GM21619 (cell line): ENCODE results near the gene CDH20.
"Not testable (repeated sequence)": the region's sequence is repeated elsewhere in the genome, so short reads cannot be mapped to it uniquely, and the experiment has no call there.

Source experiments
- ATAC-seq: cut with Tn5 transposase; IDR thresholded peaks from one replicate; pipeline ENCODE4 v1.9.1; 2021; ENCODE audit not compliant: unreplicated experiment

The CDH20 gene

GRCh38 chr18:61340148-61340547 is 6.9 kb downstream of the CDH20 start:
- ATAC-seq = no peak

GRCh38 chr18:61348230-61348629 is 15.0 kb downstream of the CDH20 start:
- no peak for ATAC-seq

GRCh38 chr18:61350578-61350977 is 17.3 kb downstream of the CDH20 start:
- ATAC-seq = no peak

- ATAC-seq = no peak
These were observed 18.8 kb downstream of the CDH20 start for GRCh38 chr18:61352059-61352458.

- no peak for ATAC-seq
These were observed 19.4 kb downstream of the CDH20 start for GRCh38 chr18:61352611-61353010.

DNA sequence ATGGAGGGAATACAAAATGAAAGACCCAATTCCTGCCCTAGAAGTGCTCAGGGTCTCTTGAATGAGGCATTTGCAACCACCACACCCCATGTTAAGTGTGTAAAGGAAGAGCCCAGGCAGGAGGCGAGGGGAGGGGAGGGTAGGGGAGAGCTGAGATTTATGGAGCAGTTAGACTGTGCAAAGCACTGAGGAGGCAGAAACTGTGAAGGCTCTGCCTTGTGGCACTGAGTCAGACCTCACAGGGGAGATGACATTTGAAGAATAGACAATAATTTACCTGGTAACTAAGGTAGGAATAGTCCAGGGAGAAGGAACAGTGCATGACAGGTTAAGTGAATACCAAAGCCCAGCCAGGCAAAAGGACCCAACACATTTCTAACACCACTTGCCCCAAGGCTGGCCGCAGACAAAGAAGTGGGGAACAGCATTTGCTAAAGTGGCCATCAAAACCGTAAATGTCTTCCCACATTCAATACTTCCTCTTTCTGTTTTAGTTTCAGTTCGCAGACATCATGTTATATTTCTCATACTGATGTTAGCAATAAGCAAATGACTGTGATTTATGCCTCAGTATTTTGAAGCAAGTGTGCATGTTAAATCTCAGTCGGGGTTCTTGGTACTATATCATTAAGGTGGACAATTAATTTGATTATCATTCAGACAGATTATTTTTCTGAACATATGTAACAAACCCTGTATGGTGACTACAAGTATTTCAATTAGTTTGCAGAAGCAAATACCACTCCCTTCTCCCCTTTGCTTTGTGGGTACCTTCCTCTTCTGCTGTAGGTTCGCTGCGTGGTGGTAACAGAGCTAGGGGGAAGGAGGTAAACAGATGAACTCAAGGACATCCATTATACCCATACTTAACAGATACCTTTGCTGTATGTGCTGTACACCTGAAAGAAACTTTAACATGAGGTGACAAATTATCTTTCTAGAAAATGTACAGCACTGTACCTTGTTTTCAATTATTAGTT is 27.5 kb downstream of the CDH20 start:
- peak; percentile 94 for ATAC-seq

- ATAC-seq = no peak
These were observed 29.3 kb downstream of the CDH20 start for GRCh38 chr18:61362511-61362910.

DNA sequence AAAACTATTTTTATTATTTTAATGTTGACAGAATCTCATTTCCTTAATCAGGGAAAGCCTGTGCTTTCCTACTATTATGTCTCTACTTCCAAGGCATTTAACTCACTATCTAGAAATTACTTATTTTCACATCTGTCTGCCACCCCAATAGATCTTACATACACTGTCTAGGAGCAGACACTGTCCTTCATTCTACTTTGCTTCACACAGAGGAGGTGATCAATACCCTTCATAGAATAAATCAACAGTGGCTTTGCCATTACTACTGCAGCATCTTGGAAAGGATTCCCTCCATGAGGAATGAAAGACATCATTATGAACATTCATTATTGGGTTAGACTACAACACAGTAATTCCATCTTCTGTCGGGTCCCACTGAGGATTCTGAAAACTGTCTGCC is 31.7 kb downstream of the CDH20 start:
- ATAC-seq = no peak

- ATAC-seq = no peak
These were observed 34.8 kb downstream of the CDH20 start for GRCh38 chr18:61368001-61368400.

DNA sequence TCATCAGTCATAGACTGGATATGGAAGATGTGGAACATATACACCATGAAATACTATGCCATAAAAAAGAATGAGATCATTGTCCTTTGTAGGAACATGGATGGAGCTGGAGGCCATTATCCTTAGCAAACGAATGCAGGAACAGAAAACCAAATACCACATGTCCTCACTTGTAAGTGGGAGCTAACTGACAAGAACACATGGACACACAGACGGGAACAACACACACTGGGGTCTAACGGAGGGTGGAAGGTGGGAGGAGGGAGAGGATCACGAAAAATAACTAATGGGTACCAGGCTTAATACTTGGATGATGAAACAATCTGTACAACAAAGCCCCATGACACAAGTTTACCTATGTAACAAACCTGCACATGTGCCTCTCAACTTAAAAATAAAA is 36.4 kb downstream of the CDH20 start:
- ATAC-seq = not testable (repeated sequence)

DNA sequence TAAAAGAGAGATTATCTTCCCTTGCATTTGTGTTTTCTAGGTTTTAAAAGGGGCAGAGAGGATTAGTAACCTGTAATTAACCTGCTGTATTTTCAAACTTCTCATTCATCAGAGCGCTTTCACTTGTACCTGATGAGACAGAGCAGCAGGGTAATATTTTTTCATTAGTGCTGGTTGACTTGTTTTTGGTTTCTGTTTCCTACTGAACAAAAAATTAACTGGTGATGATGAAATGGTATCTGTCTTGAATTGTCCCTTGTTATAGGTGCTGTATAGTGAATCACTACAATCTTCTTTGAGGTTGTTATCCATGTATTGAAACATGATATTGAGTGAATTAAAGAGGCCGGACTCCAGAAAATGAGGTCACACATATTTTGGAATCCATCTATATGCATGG is 37.9 kb downstream of the CDH20 start:
- ATAC-seq = no peak

GRCh38 chr18:61379827-61380226 is 46.6 kb downstream of the CDH20 start:
- ATAC-seq = no peak

- no peak for ATAC-seq
These were observed 54.8 kb downstream of the CDH20 start for GRCh38 chr18:61388010-61388409.

DNA sequence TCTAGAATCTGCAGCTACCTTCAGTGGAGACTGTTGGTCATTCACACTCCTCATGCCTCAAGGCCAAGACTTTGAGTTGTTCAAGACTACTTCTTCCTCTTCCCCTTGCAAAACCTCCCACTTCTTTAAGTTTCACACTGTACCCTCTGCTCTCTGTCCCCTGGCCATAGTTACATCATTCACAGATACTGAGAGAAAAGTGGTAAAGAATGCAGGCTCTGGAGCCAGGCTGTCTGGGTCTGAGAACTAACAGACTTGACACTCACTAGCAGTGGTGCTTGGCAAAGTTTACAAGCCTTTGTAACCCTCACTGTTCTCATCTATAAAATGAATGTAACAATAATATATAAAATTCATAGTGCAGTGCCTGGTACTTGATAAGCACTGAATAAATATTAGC is 61.8 kb downstream of the CDH20 start:
- ATAC-seq = no peak

DNA sequence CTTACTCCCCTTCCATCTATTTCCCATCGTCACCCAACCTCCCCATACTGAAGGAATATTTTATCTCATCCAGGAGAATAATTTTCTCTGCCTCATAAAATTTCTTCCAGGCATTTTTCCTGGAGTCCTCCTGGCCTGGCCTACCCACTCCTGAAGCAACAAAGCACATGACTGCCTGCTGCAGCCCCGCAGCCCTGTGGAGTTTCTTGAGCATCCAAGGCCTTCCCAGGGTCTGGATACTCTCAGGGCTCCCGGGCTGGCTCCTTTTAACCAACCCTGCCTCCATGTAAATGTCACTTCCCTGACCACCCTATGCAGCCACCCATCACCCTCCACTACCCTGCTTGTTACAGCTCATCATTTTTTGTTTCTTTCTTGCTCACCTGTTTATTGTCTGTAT is 64.0 kb downstream of the CDH20 start:
- no peak for ATAC-seq

DNA sequence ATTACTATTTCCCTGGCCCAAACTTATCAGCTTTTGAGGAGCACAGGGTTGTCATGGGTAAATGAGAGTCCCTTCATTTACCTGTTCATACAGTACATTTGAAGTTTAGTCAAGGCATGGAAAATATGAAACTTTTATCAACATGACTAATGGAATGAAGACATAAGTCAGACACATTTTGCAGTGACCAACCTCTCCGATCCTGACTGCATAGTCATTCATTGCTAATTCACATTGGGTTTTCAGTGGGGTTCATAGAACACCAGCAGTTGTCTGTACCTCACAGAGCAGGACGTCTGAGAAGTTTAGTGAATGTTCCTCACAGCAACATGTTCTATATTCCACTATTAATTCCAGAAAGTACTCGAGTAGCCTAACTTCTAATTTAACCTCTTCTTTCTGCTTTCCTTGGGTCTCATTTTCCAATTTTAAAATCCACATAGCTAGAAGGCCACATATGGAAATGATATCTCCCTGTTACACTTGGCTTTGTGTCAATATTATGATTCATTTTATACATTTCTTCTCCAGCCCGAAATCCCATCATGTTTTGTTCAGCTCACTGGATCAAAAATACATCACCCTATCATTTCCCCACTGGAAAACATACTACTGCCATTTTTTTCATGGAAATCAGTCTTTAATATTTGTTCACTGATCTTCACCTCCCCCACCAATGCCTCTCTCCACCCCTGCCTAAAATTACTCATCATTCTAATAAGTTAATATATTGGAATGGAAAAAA is 65.9 kb downstream of the CDH20 start:
- no peak for ATAC-seq

DNA sequence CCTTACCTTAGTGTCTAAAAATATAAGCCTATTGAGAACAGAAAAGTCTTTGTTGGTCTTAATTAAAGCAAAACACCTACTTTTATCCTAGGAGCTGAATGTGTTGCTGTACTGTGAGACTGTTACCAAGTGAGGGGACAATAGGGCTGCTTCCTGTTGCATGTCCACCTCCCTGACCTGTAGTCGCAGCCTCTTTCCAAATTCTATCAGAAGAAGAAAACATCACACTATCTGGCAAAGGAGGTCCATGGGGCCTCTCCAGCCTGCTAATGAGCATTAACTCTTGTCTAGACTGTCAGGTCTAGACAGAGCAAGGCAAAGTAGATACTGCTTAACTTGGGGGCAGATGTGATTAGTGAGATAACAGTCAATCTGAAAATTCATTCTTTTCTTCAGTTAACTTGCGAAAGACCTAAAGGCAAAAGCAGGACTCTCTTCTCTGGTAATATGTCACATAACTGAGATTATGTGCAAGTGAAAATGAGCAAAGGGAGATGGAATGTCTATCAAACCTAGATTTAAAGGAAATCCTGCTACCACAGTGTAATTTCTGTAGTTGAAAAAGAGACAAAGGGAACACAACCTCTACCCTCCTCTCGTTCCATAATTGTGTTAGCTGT is 66.9 kb downstream of the CDH20 start:
- no peak for ATAC-seq

GRCh38 chr18:61400716-61401115 is 67.5 kb downstream of the CDH20 start:
- ATAC-seq = no peak

DNA sequence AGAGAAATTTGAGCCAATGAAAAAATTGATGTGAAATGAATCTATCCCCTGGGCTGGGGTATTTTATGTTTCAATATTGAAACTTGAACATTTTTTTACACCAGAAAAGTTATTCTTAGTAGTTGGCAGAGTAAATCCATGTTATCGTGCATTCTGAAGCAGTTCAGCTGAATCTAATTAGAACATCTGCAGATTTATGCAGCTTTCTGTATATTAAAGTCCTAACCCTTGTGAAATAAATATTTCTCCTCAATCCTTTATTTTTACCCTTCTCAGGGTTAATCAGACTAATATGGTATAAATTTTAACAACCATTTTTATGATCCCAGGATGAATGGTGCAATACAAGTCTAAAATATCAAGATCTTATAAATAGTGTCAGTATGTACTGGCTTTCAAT is 69.5 kb downstream of the CDH20 start:
- no peak for ATAC-seq

DNA sequence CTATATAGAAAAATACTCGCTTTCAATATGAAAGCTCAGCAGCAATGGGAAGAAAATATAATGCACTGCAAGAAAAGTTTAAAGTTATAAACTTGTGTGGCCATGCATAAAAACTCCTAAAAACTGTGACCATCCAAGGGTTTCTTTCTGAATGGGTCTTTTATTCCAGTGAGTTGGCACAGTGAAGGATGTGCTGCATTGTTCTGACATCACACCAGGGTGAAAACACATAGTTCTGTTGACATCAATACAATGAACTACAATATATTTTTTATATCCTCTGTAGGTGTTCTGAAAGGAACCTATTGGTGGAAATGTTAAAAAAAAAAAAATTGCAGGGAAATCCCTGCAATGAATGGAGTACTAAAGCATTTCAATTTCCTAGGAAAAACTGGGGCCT is 80.2 kb downstream of the CDH20 start:
- ATAC-seq = no peak

GRCh38 chr18:61414086-61414485 is 80.9 kb downstream of the CDH20 start:
- no peak for ATAC-seq

- no peak for ATAC-seq
These were observed 86.5 kb downstream of the CDH20 start for GRCh38 chr18:61419763-61420162.
